ENCODE data around the gene CSMD2.

Gene CSMD2

GRCh38 chr1:33561576-33561975 lies 603.5 kb downstream of the CSMD2 start:
- no peak overlapping the region for H3K9ac ChIP-seq (ENCODE audit: low read depth, low read length)

DNA sequence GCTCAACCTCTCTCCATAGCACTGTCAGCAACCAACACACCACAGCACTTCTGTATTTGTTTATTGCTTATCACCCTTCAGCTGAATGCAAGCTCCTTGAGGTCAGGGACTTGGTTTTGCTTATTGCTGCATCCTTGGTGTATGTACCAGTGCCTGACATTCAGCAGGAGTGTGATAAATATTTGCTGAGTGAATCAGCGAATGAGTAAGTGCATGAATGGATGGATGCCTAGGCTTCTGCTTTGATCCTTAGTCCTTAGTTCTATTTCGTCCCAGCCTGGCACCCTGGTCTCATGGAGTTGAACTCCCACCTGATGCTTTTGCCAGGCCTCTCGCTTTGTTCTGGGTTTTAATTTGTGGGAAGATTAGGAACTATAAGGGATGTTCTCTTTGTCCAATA lies 604.4 kb downstream of the CSMD2 start:
- no peak overlapping the region for H3K4me2 ChIP-seq (ENCODE audit: insufficient read depth, low read length)
- peaks cover 25% of the 10 kb centered on the region for H3K27me3 ChIP-seq (ENCODE audit: insufficient read depth, low read length, poor library complexity)
- peaks cover 4% of the 10 kb centered on the region; the same call in 1 of the 2 replicates for H4K20me1 ChIP-seq (ENCODE audit: insufficient read depth, low read length)
- no peaks in the 10 kb centered on the region for H3K79me2 ChIP-seq (ENCODE audit: insufficient read depth, low read length)
- no peaks in the 10 kb centered on the region for H3K4me1 ChIP-seq (ENCODE audit: insufficient read depth, low read length)
- no peak overlapping the region for H3K4me3 ChIP-seq (ENCODE audit: low read depth in 1 of 2, low read length in 2 of 2)
- DNase-seq (no peak), ATAC-seq (ENCODE audit: insufficient read depth, low read depth) (no peak)
- no peak overlapping the region for H3K9ac ChIP-seq (ENCODE audit: low read depth, low read length)
- H2AFZ ChIP-seq (ENCODE audit: low read depth, low read length), result no peak overlapping the region
- no peaks in the 10 kb centered on the region for H3K36me3 ChIP-seq (ENCODE audit: insufficient read depth, low read length)
- TF ChIP-seq, protein P1, sequence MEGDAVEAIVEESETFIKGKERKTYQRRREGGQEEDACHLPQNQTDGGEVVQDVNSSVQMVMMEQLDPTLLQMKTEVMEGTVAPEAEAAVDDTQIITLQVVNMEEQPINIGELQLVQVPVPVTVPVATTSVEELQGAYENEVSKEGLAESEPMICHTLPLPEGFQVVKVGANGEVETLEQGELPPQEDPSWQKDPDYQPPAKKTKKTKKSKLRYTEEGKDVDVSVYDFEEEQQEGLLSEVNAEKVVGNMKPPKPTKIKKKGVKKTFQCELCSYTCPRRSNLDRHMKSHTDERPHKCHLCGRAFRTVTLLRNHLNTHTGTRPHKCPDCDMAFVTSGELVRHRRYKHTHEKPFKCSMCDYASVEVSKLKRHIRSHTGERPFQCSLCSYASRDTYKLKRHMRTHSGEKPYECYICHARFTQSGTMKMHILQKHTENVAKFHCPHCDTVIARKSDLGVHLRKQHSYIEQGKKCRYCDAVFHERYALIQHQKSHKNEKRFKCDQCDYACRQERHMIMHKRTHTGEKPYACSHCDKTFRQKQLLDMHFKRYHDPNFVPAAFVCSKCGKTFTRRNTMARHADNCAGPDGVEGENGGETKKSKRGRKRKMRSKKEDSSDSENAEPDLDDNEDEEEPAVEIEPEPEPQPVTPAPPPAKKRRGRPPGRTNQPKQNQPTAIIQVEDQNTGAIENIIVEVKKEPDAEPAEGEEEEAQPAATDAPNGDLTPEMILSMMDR (IDR thresholded peaks at IDR 0.05; ENCODE audit: borderline replicate concordance, extremely low read depth, low read length, poor library complexity, severe bottlenecking), result no peak
- TF ChIP-seq EZH2 (IDR thresholded peaks at IDR 0.05; ENCODE audit: borderline replicate concordance, low read depth, low read length, severe bottlenecking), result no peak
- H3K9me3 ChIP-seq (ENCODE audit: insufficient read depth, low read length, severe bottlenecking), result no peaks in the 10 kb centered on the region
- H3K27ac ChIP-seq (ENCODE audit: low read length), result no peak overlapping the region

More at GRCh38 chr1:33561576-33561975, 603.5 kb downstream of the CSMD2 start:
- H4K20me1 ChIP-seq (ENCODE audit: insufficient read depth, low read length), result peaks cover 4% of the 10 kb centered on the region; the same call in 1 of the 2 replicates
- no peak overlapping the region for H3K4me2 ChIP-seq (ENCODE audit: insufficient read depth, low read length)
- H3K27ac ChIP-seq (ENCODE audit: low read length), result no peak overlapping the region
- no peaks in the 10 kb centered on the region for H3K9me3 ChIP-seq (ENCODE audit: insufficient read depth, low read length, severe bottlenecking)
- no peak for DNase-seq
- H3K4me3 ChIP-seq (ENCODE audit: low read depth in 1 of 2, low read length in 2 of 2), result no peak overlapping the region
- ATAC-seq (ENCODE audit: insufficient read depth, low read depth), result no peak
- peaks cover 25% of the 10 kb centered on the region for H3K27me3 ChIP-seq (ENCODE audit: insufficient read depth, low read length, poor library complexity)
- H3K79me2 ChIP-seq (ENCODE audit: insufficient read depth, low read length), result no peaks in the 10 kb centered on the region
- no peak for TF ChIP-seq EZH2 (IDR thresholded peaks at IDR 0.05; ENCODE audit: borderline replicate concordance, low read depth, low read length, severe bottlenecking)
- TF ChIP-seq, protein P1 (IDR thresholded peaks at IDR 0.05; ENCODE audit: borderline replicate concordance, extremely low read depth, low read length, poor library complexity, severe bottlenecking), result no peak
- no peaks in the 10 kb centered on the region for H3K4me1 ChIP-seq (ENCODE audit: insufficient read depth, low read length)
- no peak overlapping the region for H2AFZ ChIP-seq (ENCODE audit: low read depth, low read length)
- H3K36me3 ChIP-seq (ENCODE audit: insufficient read depth, low read length), result no peaks in the 10 kb centered on the region

DNA sequence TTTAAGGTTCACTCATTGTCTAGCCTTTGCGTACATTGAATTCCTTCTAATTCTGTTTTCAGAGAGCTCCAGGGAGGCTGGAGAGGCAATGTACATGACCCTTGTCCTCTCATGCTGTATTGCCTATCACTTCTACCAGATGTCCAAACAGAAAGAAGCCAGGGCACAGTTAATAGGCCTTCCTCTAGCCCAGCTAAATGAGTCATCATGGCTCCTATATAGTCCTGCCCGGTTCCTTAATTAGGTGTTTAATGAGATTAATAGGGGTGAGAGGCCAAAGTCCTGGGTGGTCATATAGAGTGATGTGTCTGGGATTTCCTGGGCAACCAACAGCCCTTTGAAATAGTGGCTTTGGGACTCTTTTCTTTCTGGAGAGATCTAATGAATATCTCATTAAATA lies 616.3 kb downstream of the CSMD2 start:
- H3K27me3 ChIP-seq (ENCODE audit: insufficient read depth, low read length, poor library complexity), result peaks cover 5% of the 10 kb centered on the region
- no peak overlapping the region for H3K27ac ChIP-seq (ENCODE audit: low read length)
- TF ChIP-seq, protein P1 (IDR thresholded peaks at IDR 0.05; ENCODE audit: borderline replicate concordance, extremely low read depth, low read length, poor library complexity, severe bottlenecking), result no peak
- no peak for TF ChIP-seq EZH2 (IDR thresholded peaks at IDR 0.05; ENCODE audit: borderline replicate concordance, low read depth, low read length, severe bottlenecking)
- no peaks in the 10 kb centered on the region for H3K4me1 ChIP-seq (ENCODE audit: insufficient read depth, low read length)
- no peak overlapping the region for H3K4me3 ChIP-seq (ENCODE audit: low read depth in 1 of 2, low read length in 2 of 2)
- no peak for ATAC-seq (ENCODE audit: insufficient read depth, low read depth)
- H3K9ac ChIP-seq (ENCODE audit: low read depth, low read length), result no peak overlapping the region
- no peak for DNase-seq
- H2AFZ ChIP-seq (ENCODE audit: low read depth, low read length), result no peak overlapping the region
- H3K9me3 ChIP-seq (ENCODE audit: insufficient read depth, low read length, severe bottlenecking), result peaks cover 13% of the 10 kb centered on the region
- no peaks in the 10 kb centered on the region for H3K79me2 ChIP-seq (ENCODE audit: insufficient read depth, low read length)
- H3K36me3 ChIP-seq (ENCODE audit: insufficient read depth, low read length), result no peaks in the 10 kb centered on the region
- no peaks in the 10 kb centered on the region for H4K20me1 ChIP-seq (ENCODE audit: insufficient read depth, low read length)
- no peak overlapping the region for H3K4me2 ChIP-seq (ENCODE audit: insufficient read depth, low read length)

DNA sequence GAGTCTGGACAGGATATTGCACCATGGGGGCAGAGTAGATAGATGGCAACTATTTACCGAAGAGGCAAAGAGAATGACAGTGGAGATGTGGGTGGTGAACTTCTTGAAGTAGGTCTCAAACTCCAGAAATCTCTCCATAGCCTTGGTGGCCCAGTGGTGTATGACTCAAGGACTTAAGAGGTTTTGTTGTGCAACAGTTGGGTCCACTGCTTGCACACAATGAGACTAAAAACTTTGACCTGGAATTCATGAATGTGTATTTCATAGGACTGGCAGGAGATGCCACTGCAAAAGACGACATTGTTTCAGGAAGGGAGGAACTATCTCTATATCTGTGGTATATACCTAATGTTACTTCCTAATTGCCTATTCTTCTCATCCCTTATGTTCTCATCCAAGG lies 616.7 kb downstream of the CSMD2 start:
- DNase-seq, result no peak
- no peak overlapping the region for H3K4me2 ChIP-seq (ENCODE audit: insufficient read depth, low read length)
- no peak for TF ChIP-seq EZH2 (IDR thresholded peaks at IDR 0.05; ENCODE audit: borderline replicate concordance, low read depth, low read length, severe bottlenecking)
- TF ChIP-seq, protein P1 (IDR thresholded peaks at IDR 0.05; ENCODE audit: borderline replicate concordance, extremely low read depth, low read length, poor library complexity, severe bottlenecking), result no peak
- H3K4me3 ChIP-seq (ENCODE audit: low read depth in 1 of 2, low read length in 2 of 2), result no peak overlapping the region
- H3K36me3 ChIP-seq (ENCODE audit: insufficient read depth, low read length), result no peaks in the 10 kb centered on the region
- H3K27me3 ChIP-seq (ENCODE audit: insufficient read depth, low read length, poor library complexity), result peaks cover 3% of the 10 kb centered on the region
- no peak overlapping the region for H2AFZ ChIP-seq (ENCODE audit: low read depth, low read length)
- no peak for ATAC-seq (ENCODE audit: insufficient read depth, low read depth)
- no peaks in the 10 kb centered on the region for H3K4me1 ChIP-seq (ENCODE audit: insufficient read depth, low read length)
- H3K79me2 ChIP-seq (ENCODE audit: insufficient read depth, low read length), result no peaks in the 10 kb centered on the region
- no peak overlapping the region for H3K27ac ChIP-seq (ENCODE audit: low read length)
- peaks cover 13% of the 10 kb centered on the region for H3K9me3 ChIP-seq (ENCODE audit: insufficient read depth, low read length, severe bottlenecking)
- H3K9ac ChIP-seq (ENCODE audit: low read depth, low read length), result no peak overlapping the region
- H4K20me1 ChIP-seq (ENCODE audit: insufficient read depth, low read length), result no peaks in the 10 kb centered on the region
